ENCODE results near the gene OR2AJ1.
"Not testable (repeated sequence)": the region's sequence is repeated elsewhere in the genome, so short reads cannot be mapped to it uniquely, and the experiment has no call there.

The OR2AJ1 gene

GRCh38 chr1:247924868-247925267 lies at the start of gene OR2AJ1:
TSS of gene OR2AJ1 (plus strand) at chr1:247924889. CDS start at chr1:247933769, 8,880 bp downstream.
- FAIRE-seq, result no peak

DNA sequence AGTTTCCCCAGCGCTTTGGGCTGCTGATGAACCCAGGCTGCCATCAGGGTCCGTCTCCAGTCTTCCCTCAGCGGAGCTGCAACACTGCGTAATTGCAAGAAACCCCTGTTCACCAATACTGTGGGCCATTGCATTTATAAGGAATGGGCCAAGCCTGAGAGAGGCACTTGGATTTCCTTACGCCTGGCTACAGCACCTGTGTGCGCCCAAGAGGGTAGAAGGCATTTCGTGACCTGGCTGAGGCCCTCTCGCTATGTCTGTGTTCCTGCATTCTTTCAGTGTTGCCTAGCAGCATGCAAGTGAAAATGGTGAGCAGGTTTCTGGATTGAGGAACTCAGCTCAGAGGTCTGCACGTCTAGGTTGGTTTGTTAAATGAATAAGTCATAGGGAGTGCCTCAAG lies 41.3 kb upstream of the OR2AJ1 start:
- FAIRE-seq, result no peak

GRCh38 chr1:247884797-247885413 lies 39.8 kb upstream of the OR2AJ1 start:
- no peak for FAIRE-seq

DNA sequence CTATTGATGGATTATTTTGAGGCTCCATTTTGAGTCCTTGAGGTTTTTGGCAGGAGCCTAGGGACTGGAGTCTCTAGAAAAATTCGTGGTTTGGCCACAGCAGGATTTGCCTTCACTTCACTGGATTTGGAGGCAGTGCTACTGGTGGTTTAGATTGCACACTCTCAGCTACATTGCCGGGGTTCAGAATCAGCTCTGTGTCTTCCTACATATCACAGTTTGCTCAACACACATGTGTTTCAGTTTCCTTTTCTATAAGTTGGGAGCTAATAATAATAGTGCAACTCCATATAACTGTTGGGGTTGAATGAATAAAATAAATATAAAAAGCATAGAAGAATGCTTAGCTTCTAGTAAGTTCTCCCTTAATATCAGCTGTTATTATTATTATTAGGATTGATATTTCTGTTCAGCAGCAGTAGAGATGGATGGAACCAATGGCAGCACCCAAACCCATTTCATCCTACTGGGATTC lies 29.5 kb upstream of the OR2AJ1 start, which contains the start of gene OR2W3:
Gene OR2W3 (plus strand): TSS at position 425 of the 475 bp plus-strand sequence. CDS start 0 bp downstream, at position 425.
- FAIRE-seq, result no peak

- FAIRE-seq, result no peak
Observed at GRCh38 chr1:247895976-247896375, 28.7 kb upstream of the OR2AJ1 start.

DNA sequence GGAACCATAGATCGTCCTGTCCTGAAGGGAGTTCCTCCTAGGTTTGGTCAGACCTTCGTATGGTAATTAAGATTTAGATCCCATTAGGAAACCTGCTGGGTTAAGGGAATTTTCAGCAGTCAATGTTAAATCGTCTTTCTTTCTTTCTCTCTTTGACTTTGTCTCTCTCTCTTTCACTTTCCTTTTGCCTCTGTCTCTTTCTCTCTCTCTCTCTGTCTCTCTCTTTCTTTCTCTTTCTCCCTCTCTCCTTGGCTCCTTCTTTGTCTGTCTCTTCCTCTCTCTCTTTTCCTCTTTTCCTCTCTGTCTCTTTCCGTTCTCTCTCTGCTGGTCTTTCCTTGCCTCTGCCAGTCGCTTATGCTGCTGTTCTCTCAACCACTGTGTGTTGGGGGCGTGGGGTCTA lies 20.6 kb upstream of the OR2AJ1 start:
- no peak for FAIRE-seq

DNA sequence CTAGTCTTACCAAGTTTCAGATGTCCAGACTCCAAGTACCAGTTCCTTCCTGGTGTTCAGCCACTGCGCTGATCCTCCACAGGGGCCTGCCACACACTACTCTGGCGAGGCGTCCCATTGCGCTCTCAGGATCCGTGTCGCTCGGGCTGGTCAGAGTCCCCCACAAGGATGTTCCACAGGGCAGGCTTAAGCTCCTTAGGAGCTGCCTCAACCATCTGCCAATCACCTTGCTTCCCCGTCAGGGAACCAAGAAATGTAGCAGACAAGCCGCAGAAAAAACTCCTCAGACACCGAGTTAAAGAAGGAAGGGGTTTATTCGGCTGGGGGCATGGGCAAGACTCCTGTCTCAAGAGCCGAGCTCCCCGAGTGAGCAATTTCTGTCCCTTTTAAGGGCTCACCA lies 19.5 kb upstream of the OR2AJ1 start:
- FAIRE-seq, result no peak

DNA sequence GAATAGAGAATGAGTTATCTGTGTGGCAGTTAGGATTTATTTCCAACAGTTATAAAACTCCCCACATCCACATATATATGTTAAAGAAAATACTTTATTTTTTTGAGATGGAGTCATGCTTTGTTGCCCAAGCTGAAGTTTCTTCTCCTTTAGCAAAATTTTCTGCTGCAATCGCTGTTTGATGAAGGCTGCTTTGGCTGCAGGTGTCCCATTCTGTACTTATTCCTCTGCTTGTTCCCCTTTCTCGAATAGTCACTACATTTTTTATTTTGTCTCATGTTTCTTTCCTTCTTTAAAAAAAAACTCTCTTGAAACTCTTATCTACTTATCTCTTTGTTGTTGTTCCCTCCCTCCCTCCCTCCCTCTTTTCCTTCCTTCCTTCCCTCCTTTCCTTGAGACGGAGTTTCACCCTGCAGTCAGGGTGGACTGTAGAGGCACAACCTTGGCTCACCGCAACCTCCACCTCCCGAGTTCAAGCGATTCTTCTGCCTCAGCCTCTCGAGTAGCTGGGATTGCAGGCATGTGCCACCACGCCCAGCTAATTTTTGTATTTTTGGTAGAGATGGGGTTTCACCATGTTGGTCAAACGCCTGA lies 18.7 kb upstream of the OR2AJ1 start:
- FAIRE-seq, result no peak

DNA sequence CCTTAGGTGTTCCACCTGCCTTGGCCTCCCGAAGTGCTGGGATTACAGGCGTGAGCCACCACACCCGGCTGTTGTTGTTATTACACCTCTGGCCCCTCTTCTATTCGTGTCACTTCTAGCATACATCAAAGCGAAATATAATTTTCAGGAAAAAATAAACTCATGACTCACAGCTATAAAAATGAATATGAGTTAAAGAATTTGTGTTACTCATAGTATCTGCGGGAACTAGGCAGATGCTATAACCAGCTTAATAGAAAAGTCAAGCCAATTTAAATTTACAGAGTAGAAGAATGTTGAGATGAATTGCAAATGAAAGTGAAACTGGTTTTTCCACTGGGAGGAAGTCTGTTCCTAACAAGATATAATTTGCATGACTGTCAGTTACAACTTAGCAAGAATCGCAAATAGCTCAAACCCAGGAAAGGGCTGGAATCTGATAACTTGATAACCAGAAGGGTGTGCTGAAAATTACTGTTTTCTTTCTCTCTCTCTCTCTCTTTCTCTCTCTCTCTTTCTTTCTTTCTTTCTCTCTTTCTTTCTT lies 18.1 kb upstream of the OR2AJ1 start:
- FAIRE-seq, result no peak

- no peak for FAIRE-seq
Observed at GRCh38 chr1:247908766-247909165, 15.9 kb upstream of the OR2AJ1 start.

GRCh38 chr1:247913786-247914185 lies 10.9 kb upstream of the OR2AJ1 start:
- FAIRE-seq, result no peak

DNA sequence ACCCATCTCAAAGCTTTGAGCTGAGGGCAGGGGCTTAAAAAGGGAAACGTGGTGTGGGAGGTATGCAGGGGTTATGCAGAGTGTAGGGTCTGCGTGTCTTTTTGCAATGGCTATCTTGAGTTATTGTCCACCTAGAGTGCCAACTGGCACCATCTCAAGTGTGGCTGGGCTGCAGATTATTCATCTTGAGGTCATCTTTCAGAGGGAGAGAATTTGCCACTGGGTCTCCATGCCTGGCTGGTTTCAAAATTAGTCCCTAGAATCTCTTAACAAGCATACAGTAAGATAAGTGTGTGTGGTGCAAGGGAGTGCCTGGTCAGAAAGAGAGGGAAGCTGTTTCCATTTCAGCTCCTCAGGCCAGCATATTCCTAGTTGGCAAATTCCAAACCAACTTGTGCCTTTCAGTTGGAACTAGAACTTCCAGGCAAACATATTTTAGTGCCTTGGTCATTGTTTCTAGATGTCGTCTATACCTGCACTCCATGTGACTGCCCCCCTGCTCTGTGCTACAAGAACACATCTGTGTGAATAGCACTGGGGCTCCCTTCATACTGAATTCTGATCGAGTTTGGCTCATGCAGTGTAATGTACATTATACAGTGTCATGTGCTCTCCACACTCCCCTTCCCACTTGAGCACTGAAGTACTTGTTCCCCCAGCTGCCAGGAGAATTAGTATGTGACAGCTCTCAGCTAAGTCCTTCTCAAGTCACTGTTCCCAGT lies 9.6 kb upstream of the OR2AJ1 start:
- FAIRE-seq, result no peak

- FAIRE-seq, result no peak
Observed at GRCh38 chr1:247919952-247920351, 4.7 kb upstream of the OR2AJ1 start, which contains the start of gene OR2T8. TSS of gene OR2T8 (plus strand) at chr1:247920252. CDS start at chr1:247921018, 766 bp downstream.

- FAIRE-seq, result no peak
Observed at GRCh38 chr1:247923941-247924340, 748 bp upstream of the OR2AJ1 start.

DNA sequence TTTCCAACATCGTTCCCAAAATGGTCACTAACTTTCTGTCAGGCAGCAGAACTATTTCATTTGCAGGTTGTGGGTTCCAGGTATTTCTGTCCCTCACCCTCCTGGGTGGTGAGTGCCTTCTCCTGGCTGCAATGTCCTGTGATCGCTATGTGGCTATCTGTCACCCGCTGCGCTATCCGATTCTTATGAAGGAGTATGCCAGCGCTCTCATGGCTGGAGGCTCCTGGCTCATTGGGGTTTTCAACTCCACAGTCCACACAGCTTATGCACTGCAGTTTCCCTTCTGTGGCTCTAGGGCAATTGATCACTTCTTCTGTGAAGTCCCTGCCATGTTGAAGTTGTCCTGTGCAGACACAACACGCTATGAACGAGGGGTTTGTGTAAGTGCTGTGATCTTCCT lies 9.3 kb downstream of the OR2AJ1 start:
- FAIRE-seq, result no peak

DNA sequence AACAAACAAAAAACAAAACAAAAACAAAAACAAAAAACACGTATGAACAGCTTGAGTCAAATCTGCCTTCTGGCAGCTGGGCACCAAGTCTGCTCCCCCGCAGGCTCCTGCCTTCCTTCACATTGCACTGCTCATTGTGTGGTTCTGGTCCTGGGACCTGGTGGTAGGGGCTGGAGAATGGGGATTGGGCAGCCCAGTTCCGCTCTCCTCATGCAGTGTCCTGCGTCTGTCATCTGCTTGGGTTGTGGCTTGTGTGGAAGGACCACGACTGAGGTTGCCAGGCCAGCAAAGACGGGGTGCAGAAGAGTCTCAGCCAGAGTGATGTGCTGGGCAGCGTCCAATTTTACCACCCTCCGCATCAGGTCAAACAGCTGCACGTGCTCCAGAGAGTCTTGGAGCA lies 11.1 kb downstream of the OR2AJ1 start:
- FAIRE-seq, result no peak

- no peak for FAIRE-seq
Observed at GRCh38 chr1:247936415-247936814, 11.7 kb downstream of the OR2AJ1 start.

DNA sequence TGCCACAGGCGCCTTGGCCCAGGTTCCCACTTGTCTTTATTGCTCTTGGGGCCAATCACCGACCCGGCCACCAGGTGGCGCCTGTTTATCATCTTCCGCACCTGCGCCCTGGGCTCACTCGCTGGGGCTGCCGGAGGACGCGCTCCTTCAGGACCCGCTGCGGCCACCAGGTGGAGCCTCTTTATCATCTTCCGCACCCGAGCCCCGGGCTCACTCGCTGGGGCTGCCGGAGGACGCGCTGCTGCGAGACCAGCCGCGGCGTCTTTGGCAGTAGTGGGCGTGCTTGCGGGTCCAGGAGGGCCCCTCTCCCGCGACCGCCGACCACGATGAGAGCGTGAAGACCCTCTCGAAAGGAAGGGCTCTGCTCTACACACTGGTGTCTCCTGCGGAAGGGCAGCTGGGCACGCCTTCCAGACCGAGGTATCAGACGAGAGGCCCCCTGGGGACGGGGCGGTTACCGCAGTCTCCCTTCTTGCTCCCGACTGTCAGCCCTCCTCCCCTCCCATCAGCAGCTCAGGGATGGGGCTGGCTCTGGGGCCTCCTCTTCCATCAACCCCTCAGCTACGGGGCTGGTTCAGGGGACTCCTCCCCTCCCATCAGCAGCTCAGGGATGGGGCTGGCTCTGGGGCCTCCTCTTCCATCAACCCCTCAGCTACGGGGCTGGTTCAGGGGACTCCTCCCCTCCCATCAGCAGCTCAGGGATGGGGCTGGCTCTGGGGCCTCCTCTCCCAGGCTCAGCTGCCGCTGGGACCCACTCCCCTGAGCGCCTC lies 12.5 kb downstream of the OR2AJ1 start:
- FAIRE-seq, result not testable (repeated sequence)

GRCh38 chr1:247942624-247943023 lies 17.9 kb downstream of the OR2AJ1 start:
- FAIRE-seq, result no peak

GRCh38 chr1:247948558-247948957 lies 23.9 kb downstream of the OR2AJ1 start, which contains the start of gene OR2L8:
TSS of gene OR2L8 (plus strand) at chr1:247948858. CDS start at chr1:247948858, 0 bp downstream.
- FAIRE-seq, result no peak

GRCh38 chr1:247953408-247953807 lies 28.7 kb downstream of the OR2AJ1 start:
- FAIRE-seq, result no peak

- FAIRE-seq, result no peak
Observed at GRCh38 chr1:247961791-247962190, 37.1 kb downstream of the OR2AJ1 start.

All from endometrium (tissue), 2 donors.